Neutrophil (primary cell): Measurements from ENCODE around the gene NRG3.

Experiments
- H3K27ac ChIP-seq: fragments of 200-600 bp; sonication (generic); 2 replicates; pipeline ENCODE4 v1.5.1; 2016; ENCODE audit warnings: mild to moderate bottlenecking, moderate library complexity
- H3K27me3 ChIP-seq: fragments of 200-600 bp; sonication (generic); 2 replicates; pipeline ENCODE4 v1.6.0; 2016; ENCODE audit warnings: mild to moderate bottlenecking
- H3K36me3 ChIP-seq: fragments of 200-600 bp; sonication (generic); 2 replicates; pipeline ENCODE4 v1.5.1; 2017
- H3K4me1 ChIP-seq, 2 experiments: fragments of 200-600 bp in 1 of 2; sonication (generic) in 1 of 2; 1 replicate in 1 of 2; 2 replicates in 1 of 2; pipeline versions ENCODE4 v1.5.1 to v1.6.1; 2013 to 2016; ENCODE audit warnings: low read depth in 1 of 2, low read length in 1 of 2, mild to moderate bottlenecking in 1 of 2, moderate library complexity in 1 of 2; ENCODE audit not compliant: control insufficient read depth in 1 of 2, insufficient read depth in 1 of 2
- H3K4me3 ChIP-seq, 2 experiments: fragments of 200-600 bp in 1 of 2; sonication (generic) in 1 of 2; 1 replicate in 1 of 2; 2 replicates in 1 of 2; pipeline ENCODE4 v1.5.1; 2013 to 2016; ENCODE audit warnings: low read depth in 1 of 2, low read length in 1 of 2, mild to moderate bottlenecking in 1 of 2, moderate library complexity in 1 of 2
- H3K9me3 ChIP-seq: fragments of 200-600 bp; sonication (generic); 2 replicates; pipeline ENCODE4 v1.5.1; 2016
- TF ChIP-seq, protein P1 (sequence below): fragments of 200-600 bp; sonication (generic); IDR thresholded peaks from 2 replicates; pipeline ENCODE4 v1.5.1; 2016; ENCODE audit warnings: antibody characterized with exemption

NRG3 gene

DNA sequence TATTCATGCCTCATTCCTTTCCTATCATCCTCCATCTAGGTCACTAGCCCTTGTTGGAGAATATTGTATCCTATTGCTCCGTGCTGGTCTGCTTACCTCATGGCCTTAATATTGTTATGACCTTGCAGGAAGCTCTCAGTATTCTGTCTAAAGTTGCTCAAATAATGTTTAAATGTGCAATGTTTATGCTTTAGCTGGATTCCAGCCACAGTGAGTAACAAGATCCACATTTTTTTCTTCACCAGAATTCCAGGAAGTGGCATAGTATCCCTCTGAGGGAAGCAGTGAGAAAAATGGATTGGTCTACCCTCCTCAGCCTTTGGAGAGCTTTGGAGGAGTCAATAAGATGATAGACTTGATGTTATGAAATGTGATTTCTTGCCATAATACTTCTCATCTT is 402.6 kb downstream of the NRG3 start:
- H3K27ac ChIP-seq, result no peak overlapping the region
- H3K27me3 ChIP-seq, result no peaks in the 10 kb centered on the region
- no peaks in the 10 kb centered on the region for H3K36me3 ChIP-seq
- no peaks in the 10 kb centered on the region for H3K4me1 ChIP-seq
- H3K4me3 ChIP-seq, result no peak overlapping the region
- TF ChIP-seq, protein P1, sequence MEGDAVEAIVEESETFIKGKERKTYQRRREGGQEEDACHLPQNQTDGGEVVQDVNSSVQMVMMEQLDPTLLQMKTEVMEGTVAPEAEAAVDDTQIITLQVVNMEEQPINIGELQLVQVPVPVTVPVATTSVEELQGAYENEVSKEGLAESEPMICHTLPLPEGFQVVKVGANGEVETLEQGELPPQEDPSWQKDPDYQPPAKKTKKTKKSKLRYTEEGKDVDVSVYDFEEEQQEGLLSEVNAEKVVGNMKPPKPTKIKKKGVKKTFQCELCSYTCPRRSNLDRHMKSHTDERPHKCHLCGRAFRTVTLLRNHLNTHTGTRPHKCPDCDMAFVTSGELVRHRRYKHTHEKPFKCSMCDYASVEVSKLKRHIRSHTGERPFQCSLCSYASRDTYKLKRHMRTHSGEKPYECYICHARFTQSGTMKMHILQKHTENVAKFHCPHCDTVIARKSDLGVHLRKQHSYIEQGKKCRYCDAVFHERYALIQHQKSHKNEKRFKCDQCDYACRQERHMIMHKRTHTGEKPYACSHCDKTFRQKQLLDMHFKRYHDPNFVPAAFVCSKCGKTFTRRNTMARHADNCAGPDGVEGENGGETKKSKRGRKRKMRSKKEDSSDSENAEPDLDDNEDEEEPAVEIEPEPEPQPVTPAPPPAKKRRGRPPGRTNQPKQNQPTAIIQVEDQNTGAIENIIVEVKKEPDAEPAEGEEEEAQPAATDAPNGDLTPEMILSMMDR, result no peak
- no peaks in the 10 kb centered on the region for H3K9me3 ChIP-seq

DNA sequence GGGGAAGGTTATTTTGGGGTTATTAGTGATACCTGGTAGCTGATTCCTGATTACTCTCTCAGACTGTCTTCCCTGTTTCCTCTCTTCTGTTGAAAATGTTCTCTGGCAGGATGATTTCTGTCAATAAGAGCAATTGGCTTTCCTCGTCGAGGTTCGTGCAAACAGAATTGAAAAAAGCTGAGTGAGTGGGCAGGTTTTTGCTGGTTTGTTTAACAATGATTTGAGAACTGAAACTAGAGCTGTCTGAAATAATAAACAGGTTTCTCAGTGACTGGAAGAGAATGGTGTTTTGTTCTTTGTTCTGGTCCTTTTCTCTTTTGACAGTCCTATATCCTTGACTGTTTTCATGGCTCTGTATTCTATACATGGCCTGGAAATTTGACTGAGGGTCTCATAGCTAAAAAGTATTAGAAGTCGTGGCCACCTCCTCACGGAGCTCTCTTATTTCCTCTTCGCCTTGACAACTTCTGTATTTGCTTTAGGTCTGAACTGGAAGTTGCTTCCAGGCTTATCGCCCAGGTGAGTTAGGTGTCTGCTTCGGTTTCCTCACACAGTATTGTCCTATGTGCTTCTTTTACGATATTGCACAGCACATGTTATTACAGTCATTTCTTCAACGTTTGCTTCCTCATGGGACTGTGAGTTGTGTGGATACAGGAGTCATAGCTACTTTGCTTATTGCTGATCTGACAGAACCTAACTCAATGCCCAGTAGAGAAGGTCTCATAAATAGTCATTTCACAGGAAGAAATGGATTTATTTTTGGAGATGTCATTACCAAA is 403.6 kb downstream of the NRG3 start:
- Histone ChIP-seq H3K9me3 (no peaks in the 10 kb centered on the region), H3K36me3 (no peaks in the 10 kb centered on the region), H3K27ac (no peak overlapping the region), H3K4me3 (no peak overlapping the region), H3K27me3 (no peaks in the 10 kb centered on the region), H3K4me1 (no peaks in the 10 kb centered on the region)
- TF ChIP-seq, protein P1, result no peak

DNA sequence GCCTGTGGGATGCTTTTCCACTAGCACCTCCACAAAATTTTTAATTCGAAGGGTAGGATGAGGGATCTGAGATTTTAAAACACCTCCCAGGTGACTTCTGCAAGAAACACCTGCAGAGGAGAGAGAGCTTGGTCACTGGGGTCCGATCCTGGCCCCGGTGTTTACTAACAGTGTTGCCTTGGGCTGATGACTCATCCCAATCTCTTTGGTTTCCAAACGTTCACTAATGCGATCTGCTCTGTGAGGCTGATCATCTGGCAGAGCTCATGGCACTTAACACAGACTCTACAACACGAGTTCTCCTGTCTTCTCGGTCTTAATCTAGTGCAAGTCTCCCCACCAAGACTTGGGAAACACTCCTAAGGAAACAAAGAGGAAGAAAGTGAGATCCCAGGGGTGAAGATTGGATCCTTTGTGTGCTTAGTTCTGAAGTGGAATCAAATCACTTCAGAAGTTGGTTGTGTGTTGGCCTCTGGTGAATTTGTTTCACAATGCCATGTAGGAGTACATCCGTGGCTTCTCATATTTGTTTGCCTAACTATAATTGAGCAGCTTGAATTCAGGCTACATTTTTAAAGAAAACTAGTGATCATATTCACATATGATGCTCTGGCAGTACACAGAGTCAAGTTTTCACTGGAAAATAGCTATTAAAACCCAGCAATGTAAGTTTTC is 407.9 kb downstream of the NRG3 start:
- Histone ChIP-seq H3K9me3 (no peaks in the 10 kb centered on the region), H3K27me3 (no peaks in the 10 kb centered on the region), H3K36me3 (no peaks in the 10 kb centered on the region), H3K27ac (no peak overlapping the region), H3K4me1 (no peaks in the 10 kb centered on the region), H3K4me3 (no peak overlapping the region)
- TF ChIP-seq, protein P1, result no peak

DNA sequence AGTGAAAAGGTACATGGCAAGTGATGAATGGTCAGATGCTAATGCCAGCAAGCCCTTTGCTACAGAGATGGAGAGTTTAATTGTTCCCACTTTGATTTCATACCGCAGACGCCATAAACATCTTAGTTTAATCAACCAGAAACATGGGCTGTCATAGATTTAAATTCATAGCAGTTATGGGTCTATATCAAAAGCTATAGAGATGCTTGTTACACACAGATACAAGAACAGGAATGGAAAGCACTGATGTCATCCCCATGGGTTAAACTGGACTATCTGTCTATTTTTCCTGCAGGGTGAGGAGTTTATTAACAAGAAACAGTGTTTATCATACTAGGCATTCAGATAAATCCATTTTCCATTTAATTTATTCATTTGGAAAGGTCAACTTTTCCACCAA is 409.2 kb downstream of the NRG3 start:
- no peaks in the 10 kb centered on the region for H3K27me3 ChIP-seq
- H3K9me3 ChIP-seq, result no peaks in the 10 kb centered on the region
- no peaks in the 10 kb centered on the region for H3K36me3 ChIP-seq
- H3K27ac ChIP-seq, result no peak overlapping the region
- H3K4me1 ChIP-seq, result no peaks in the 10 kb centered on the region
- TF ChIP-seq, protein P1, result no peak
- no peak overlapping the region for H3K4me3 ChIP-seq

DNA sequence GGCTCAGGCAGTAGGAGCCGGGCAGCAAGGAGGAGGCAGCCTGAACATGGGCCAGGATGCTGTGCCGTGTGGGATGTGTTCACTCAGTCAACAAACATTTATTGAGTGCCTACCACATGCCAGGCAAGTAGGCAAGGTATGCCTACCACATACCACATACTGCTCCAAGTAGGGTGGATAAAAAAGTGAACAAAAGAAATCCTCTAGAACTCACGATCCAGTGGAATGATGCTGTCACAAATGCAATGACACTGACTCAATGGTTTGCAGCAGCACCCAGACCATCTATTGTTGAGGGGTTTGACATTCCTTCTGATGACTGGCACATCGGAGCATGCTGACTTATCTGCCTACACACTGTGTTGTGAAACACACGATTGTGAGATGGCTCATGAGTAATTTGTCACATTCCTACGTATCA is 413.5 kb downstream of the NRG3 start:
- no peak overlapping the region for H3K4me3 ChIP-seq
- H3K36me3 ChIP-seq, result no peaks in the 10 kb centered on the region
- no peaks in the 10 kb centered on the region for H3K4me1 ChIP-seq
- H3K27ac ChIP-seq, result no peak overlapping the region
- H3K27me3 ChIP-seq, result no peaks in the 10 kb centered on the region
- H3K9me3 ChIP-seq, result no peaks in the 10 kb centered on the region
- TF ChIP-seq, protein P1, result no peak
